Transverse colon (tissue), 4 donors: ENCODE measurements around the gene HOXA3.

ENCODE experiments used
- EP300 ChIP-seq: sonication (generic); formaldehyde crosslinking; IDR thresholded peaks from one replicate; pipeline ENCODE4 v1.6.1; 2017; ENCODE audit warnings: antibody characterized with exemption, low read depth
- POLR2A ChIP-seq: fragments of 450-650 bp; IDR thresholded peaks from one replicate; pipeline ENCODE4 v1.6.1; 2016; ENCODE audit warnings: antibody characterized with exemption, mild to moderate bottlenecking, moderate library complexity
- POLR2AphosphoS5 ChIP-seq, 3 donors: sonication (generic); formaldehyde crosslinking; IDR thresholded peaks; one replicate each; pipeline ENCODE4 v1.6.1; 2016; ENCODE audit warnings: antibody characterized with exemption in 3 of 3
- TF ChIP-seq, protein P1 (sequence below), 5 experiments: fragments of 200-600 bp in 3 of 5; fragments of 450-650 bp in 2 of 5; sonication (generic) in 3 of 5; IDR thresholded peaks; 1 replicate in 2 of 5; 2 replicates in 3 of 5; pipeline ENCODE4 v1.5.1; 2016 to 2017; ENCODE audit warnings: antibody characterized with exemption in 5 of 5, inconsistent platforms in 3 of 5, mild to moderate bottlenecking in 2 of 5, moderate library complexity in 1 of 5

DNA sequence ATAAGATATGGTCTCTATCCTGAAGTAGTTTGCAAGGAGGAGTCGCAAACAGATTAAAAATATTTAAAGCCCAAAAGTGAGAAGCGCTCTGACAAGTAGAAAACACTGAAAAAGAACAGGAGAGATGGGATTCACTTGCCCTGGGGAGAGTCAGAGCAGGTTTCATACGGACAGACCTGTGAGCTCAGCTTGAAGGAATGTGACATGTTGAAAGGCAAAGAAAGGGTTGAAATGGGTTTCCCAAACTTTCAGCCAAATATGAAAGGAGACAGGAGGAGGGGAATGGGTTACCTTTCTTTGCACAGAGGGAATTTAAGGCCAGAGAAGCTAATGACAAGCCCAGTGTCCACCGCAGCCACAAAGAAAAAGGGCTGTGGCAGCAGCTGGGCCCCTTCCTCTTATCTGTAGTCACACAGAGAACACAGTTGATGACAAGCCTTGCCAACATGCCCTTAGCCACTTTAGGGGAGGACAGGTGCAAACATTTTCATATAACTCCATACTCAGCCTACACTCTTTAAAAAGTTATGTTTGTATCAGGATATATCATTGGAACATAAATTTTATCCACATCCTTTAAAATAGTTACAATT is 71.4 kb downstream of the HOXA3 start:
- TF ChIP-seq, protein P1, sequence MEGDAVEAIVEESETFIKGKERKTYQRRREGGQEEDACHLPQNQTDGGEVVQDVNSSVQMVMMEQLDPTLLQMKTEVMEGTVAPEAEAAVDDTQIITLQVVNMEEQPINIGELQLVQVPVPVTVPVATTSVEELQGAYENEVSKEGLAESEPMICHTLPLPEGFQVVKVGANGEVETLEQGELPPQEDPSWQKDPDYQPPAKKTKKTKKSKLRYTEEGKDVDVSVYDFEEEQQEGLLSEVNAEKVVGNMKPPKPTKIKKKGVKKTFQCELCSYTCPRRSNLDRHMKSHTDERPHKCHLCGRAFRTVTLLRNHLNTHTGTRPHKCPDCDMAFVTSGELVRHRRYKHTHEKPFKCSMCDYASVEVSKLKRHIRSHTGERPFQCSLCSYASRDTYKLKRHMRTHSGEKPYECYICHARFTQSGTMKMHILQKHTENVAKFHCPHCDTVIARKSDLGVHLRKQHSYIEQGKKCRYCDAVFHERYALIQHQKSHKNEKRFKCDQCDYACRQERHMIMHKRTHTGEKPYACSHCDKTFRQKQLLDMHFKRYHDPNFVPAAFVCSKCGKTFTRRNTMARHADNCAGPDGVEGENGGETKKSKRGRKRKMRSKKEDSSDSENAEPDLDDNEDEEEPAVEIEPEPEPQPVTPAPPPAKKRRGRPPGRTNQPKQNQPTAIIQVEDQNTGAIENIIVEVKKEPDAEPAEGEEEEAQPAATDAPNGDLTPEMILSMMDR (IDR thresholded peaks at IDR 0.05), result no peak
- TF ChIP-seq EP300 (no peak), POLR2AphosphoS5 (IDR thresholded peaks at IDR 0.05) (no peak), POLR2A (no peak)
